SK-N-SH (cell line): ENCODE measurements around the gene FMN1.

ENCODE experiments used
- EP300 ChIP-seq, 2 experiments: IDR thresholded peaks; 2 replicates each; pipeline versions ENCODE4 v1.4.0 to v1.6.1; 2012; ENCODE audit warnings: borderline replicate concordance in 1 of 2, low read depth in 1 of 2, low read length in 1 of 2
- FOXM1 ChIP-seq: IDR thresholded peaks from 2 replicates; pipeline ENCODE4 v1.4.0; 2012; ENCODE audit warnings: low read depth, mild to moderate bottlenecking
- POLR2AphosphoS5 ChIP-seq: IDR thresholded peaks from 2 replicates; pipeline ENCODE4 v1.6.1; 2012; ENCODE audit warnings: low read depth, low read length
- RFX5 ChIP-seq: IDR thresholded peaks from 2 replicates; pipeline ENCODE4 v1.6.1; 2012; ENCODE audit warnings: mild to moderate bottlenecking, improper control_type of control experiment, low read length
- SMC3 ChIP-seq: IDR thresholded peaks from 2 replicates; pipeline ENCODE4 v1.6.1; 2012; ENCODE audit warnings: low read depth, low read length, improper control_type of control experiment
- TF ChIP-seq, protein P1 (sequence below): fragments of 200-600 bp; sonication (generic); IDR thresholded peaks from 2 replicates; pipeline ENCODE4 v1.6.1; 2017; ENCODE audit warnings: antibody characterized with exemption, mild to moderate bottlenecking, moderate library complexity

GRCh38 chr15:32750979-32751378 is 443.5 kb downstream of the FMN1 start:
- TF ChIP-seq FOXM1 (no peak), EP300 (IDR thresholded peaks at IDR 0.05; ENCODE audit: borderline replicate concordance in 1 of 2, low read depth in 1 of 2, low read length in 1 of 2) (peak in 1 of 2 experiments; percentile 57; a peak in 2 of 4 replicates), POLR2AphosphoS5 (no peak), SMC3 (no peak), RFX5 (no peak)
- TF ChIP-seq, protein P1, sequence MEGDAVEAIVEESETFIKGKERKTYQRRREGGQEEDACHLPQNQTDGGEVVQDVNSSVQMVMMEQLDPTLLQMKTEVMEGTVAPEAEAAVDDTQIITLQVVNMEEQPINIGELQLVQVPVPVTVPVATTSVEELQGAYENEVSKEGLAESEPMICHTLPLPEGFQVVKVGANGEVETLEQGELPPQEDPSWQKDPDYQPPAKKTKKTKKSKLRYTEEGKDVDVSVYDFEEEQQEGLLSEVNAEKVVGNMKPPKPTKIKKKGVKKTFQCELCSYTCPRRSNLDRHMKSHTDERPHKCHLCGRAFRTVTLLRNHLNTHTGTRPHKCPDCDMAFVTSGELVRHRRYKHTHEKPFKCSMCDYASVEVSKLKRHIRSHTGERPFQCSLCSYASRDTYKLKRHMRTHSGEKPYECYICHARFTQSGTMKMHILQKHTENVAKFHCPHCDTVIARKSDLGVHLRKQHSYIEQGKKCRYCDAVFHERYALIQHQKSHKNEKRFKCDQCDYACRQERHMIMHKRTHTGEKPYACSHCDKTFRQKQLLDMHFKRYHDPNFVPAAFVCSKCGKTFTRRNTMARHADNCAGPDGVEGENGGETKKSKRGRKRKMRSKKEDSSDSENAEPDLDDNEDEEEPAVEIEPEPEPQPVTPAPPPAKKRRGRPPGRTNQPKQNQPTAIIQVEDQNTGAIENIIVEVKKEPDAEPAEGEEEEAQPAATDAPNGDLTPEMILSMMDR = no peak
